ENCODE measurements around the gene BSG.

The BSG gene

DNA sequence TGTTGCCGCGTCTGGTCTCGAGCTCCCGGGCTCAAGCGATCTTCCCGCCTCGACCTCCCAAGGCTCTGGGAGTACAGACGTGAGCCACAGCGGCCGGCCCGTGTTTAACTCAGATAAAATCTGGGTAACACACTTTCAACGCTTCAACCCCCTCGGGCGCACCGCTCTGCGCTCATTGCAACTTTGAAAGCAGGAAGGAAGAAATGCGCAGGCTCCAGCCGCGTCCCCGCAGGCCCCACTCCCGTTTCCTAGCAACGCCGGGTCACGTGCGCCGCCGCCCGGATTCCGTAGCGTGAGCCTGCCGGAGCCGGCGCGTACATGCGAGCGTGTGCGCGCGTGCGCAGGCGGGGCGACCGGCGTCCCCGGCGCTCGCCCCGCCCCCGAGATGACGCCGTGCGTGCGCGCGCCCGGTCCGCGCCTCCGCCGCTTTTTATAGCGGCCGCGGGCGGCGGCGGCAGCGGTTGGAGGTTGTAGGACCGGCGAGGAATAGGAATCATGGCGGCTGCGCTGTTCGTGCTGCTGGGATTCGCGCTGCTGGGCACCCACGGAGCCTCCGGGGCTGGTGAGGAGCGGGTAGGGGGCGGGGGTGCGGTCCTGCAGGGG, at the start of gene BSG:
Gene BSG (plus strand): TSS at position 457 of the 603 bp plus-strand sequence. CDS start 39 bp downstream, at position 496.
- peak; percentile 98 for DNase-seq (ENCODE audit: low read depth)

DNA sequence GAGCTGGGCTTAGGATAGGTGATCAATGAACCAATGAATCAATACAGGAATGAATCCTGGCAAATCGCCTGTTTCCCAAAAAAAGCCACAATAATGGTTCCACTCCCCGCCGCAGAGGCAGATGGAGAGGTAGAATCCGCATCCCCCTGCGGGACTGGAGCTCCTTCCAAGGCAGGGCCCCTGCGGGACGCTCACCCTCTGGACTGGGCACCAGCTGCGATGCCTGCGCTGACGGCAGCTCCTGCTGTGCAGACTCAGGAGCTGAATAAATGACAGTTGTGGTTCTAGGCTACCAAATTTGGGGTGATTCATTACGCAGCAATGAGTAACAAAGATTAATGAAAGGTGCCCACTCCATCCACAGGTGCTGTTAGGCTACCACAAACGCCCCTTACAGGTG, 49.7 kb upstream of the BSG start:
- DNase-seq (ENCODE audit: low read depth) = no peak

DNA sequence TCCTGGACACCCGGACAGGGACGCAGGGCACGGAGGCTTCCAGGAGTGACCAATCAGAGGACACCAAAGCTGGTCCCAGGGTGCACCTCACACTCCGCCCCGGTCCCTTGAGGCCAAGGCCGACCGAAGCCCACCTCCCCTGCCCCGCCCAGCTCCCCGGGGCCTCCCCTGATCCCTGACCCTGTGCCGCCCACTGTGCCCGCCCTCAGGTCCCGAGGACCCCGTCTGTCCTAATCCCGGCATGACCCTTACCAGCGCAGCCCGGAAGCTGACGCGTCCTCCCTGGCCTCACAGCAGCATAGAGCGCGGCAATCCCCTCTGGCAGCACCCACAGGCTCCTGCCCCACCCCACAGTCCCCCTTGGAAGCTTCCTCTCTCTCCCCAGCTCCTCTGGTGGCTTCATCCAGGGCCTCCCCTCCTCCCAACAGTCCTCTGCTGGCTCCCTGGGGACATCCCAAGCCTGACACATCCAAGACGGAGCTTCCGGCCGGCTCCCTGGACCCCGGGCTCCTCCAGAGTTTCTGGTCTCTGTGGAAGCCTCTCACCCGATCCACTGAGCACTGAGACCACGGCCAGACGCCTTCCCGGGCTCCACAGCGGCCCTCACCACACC, 48.2 kb upstream of the BSG start:
- DNase-seq (ENCODE audit: low read depth) = peak; percentile 30

DNA sequence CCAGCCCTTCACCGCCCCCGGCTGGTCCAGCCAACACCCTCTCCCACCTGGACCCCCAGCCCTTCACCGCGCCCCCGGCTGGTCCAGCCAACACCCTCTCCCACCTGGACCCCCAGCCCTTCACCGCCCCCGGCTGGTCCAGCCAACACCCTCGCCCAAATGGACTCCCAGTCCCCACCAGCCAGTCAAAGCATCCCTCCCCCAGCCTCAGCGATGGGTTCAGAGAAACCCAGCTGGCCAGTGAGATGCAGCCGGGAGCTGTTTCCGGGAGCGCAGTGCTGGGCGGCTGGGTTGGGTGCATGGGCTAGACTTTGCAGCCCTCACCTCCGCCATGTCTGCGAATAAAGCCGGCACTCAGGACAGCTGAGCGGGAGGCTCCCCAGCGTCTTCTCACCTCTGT, 47.4 kb upstream of the BSG start:
- no peak for DNase-seq (ENCODE audit: low read depth)

DNA sequence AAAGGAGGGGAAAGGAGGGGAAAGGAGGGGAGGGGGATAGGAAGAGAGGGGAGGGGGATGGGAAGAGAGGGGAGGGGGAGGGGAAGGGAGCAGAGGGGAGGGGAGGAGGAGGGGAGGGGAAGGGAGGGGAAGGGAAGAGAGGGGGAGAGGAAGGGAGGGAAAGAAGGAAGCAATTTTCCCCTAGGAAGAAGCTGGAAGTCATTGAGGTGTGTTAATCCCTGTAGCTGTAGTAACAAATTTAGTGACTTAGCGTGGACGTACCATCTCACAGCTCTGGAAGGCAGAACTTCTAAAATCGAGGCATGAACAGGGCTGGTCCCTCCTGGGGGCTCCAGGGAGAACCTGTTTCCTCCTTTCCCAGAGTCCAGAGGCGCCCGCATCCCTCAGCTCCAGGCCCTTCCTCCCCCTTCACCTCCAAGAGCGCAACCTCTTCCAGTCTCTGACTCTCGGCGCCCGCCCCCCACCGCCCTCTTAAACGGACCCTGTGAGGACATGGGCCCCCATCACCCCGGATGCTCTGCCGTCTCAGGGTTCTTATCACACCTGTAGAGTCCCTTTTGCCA, 46.5 kb upstream of the BSG start:
- DNase-seq (ENCODE audit: low read depth) = no peak

DNA sequence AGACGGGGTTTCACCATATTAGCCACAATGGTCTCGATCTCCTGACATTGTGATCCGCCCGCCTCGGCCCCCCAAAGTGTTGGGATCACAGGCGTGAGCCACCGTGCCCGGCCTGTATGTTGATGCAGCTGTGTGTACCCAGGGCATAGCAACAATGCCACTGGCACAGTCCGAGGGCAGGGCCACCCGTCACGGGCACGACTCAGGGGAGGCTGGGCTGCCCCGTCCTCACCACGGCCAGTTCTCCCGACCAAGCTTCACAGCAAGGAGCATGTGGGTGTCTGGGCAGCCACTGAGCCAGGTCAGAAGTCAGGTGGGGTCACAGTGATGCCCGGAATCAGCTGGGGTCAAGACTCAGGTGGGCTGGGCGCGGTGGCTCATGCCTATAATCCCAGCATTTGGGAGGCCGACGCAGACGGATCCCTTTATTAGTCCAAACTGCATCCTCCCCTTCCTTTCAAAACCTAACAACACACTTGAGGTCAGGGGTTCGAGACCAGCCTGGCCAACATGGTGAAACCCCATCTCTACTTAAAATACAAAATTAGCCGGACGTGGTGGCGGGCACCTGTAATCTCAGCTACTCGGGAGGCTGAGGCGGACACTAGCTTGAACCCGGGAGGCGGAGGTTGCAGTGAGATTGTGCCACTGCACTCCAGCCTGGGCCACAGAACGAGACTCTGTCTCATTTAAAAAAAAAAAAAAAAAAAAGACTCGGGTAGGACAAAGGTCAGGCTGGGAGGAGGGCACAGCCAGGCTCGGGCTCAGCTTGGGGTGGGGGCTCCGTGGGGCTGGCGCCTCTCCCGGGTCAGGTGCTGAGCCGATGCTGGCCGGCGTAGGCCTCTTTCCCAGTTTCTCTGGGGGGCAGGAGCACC, 42.0 kb upstream of the BSG start:
- DNase-seq (ENCODE audit: low read depth) = no peak

DNA sequence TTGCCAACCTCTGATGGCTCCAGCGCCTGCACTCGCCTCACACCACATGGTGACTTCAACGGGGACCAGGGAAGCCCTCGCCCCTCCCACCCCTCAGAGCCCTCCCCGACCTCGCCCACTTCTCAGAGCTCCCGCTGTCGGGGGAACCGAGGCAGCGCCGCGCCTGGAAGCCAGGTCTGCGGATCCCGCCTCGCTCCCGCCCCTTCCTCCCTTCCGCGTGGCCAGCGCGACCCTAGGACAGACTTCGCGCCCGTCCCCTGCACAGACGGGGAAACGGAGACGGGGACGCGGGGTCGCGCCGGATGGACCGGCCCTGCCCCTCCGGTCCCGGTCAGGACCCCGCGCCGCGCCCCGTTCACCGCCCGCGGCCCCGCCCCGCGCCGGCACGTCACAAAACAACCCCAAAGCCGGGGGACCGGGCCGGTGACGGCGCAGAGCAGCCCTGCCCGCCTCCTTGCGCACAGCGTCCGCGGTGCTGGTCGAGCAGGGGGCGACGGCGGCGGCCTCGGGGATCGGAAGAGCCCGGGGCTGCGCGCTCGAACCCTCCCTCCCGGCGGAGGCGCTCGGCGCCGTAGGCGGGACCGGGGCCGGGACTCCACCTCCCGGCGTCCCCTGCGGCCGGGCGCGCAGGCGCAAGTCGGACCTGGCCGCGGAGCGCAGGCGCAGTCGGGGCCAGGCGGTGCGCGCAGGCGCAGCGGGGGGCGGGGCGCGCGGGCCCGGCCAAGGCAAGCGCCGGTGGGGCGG, 41.2 kb upstream of the BSG start:
- peak; percentile 82 for DNase-seq (ENCODE audit: low read depth)

DNA sequence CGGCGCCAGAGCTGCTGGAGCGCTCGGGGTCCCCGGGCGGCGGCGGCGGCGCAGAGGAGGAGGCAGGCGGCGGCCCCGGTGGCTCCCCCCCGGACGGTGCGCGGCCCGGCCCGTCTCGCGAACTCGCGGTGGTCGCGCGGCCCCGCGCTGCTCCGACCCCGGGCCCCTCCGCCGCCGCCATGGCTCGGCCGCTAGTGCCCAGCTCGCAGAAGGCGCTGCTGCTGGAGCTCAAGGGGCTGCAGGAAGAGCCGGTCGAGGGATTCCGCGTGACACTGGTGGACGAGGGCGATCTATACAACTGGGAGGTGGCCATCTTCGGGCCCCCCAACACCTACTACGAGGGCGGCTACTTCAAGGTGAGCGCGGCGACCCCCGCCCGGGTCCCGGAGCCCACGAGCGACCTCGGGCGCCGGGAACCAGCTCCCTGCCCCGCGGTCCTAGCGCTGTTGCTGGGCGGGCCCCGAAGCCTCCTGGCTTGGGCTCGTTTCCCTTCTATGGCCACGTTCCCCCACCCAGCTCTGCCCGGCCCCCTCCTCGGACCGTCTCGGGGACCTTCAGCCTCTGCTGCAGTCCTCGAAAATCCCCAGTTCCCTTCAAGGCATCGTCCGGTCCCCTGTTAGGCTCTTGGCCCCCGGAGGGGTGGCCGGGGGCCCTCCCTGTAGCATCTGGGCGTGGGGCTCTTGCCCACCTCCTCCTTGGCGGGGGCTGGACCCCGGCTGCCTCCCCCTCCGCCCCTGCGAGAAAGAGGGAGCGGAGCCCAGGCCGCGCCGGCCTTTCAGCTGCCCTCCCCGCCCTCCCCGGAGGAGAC, 40.4 kb upstream of the BSG start, which contains the start of gene CDC34:
Gene CDC34 (plus strand): TSS at position 8 of the 808 bp plus-strand sequence. CDS start 172 bp downstream, at position 180.
- DNase-seq (ENCODE audit: low read depth) = no peak

DNA sequence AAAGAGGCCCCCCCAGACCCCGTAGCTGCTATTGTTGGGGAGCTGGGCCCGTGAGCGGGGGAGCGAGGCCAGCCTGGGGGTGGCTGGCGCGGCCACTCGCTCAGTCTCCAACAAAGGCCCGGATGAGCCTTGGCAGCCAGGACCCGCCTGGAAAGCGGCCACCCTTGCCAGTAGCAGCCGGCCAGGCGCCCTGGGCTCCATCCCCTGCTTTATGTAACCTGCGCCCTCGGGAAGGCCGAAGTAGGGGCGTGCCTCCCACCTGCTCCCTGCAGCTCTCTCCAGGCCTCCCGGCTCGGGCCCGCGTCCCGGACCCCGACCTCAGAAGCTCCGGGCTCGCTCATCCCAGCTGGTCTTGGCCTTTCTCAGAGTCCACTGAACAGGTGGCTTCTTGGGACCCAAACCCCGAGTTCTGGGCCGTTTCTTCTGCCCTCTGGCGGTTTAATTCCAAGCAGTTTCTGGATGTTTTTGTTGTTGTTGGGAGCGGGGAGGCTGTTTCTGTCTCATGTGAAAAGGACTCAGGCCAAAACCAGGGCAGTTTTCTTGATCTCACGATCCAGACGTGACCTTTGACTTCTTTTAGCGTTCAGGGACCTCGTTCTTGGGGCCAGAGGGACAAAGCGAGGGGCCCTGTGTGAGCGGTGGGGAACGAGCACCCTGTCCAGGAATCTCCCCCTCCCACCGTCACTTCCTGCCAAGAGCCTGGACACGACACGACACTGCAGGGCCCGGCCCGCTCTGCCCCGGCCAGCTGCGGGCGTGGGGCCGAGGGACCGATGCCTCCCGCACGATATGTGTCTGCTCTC, 39.6 kb upstream of the BSG start:
- peak; percentile 74 for DNase-seq (ENCODE audit: low read depth)

DNA sequence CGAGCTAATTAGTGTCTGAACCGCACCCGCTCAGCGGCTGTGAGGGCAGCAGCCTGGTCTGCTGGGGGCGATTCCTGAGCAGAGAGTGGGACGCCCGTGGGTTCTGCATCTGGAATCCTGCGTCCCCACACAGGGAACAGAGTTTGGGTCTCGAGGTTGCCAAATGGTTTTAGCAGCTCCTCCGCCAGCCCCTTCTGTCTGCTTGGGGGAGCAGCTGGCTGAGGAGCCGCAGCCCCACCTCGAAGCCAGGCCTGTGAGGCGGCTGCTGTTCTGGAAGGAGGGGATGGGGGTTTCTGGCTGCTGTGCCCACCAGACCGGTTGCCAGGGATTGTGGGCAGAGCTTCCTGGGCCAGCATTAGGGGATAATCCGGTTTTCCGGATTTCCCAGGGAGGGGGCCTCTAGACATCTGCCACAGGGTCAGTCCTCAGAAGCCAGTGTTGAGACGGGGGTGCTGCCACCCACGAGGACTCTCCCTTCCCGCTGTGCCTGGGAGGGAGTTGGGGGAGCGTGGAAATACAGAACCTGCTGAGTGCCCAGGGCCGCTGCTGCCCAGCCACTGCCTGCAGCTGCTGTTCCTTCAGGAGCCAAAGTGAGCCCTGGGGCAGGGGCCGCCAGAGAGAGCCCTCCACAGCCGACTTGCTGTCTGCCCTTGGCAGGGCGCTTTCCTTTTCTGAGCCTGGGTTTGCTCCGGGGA, 38.9 kb upstream of the BSG start:
- peak; percentile 20 for DNase-seq (ENCODE audit: low read depth)

DNA sequence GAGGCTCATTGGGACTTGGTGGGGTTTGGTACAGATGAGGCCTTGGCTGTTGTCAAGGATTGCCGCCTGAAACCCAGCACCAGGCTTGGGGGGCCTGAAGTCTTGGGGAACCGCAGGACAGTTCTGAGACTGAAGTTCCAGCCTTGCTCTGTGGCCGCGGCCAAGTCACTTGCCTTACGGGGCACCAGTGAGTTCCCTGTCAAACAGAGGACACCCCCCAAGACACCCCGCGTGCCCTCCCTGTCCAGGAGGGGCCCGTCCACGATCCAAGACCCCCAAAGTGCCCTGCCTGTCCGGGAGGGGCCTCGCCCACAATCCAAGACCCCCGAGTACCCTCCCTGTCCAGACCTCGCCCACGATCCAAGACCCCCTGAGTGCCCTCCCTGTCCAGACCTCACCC, 38.3 kb upstream of the BSG start:
- no peak for DNase-seq (ENCODE audit: low read depth)

DNA sequence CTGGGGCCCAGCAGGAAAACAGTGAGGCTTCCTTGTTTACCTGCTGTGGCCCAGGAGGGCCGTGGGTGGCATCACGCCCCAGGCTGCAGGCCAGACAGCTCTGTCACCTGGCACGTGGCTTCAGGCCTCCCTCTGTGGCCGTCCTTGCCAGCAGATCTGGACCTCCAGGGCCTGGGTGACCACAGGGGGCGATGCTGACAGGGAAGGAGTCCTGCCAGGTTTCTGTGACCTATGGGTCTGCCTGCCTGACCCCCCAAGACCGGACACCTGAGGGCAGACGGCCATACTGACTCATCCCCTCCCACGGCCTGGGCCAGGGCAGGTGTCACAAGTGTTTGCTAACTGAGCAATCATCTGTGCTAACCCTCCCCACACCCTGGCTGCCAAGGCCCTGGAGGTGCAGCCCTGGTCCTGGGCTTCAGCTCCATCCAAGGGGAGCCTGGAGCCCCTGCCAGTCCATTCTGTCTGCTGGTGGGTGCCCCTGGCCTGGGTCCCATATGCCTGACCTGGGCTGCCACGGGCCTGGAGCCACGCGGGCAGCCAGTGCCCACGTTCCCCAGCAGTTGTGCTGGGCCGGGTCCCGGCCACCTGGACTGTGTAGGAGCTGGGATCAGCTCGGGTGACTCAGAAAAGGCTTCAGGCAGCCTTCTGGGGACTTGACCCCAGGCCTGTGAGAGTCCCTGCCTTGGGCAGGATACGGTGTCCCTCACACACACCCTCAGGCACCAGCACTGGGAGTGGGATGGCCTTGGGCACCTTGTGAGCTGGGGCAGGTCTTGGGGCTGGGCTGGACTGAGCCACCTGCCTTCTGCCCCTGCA, 37.2 kb upstream of the BSG start:
- DNase-seq (ENCODE audit: low read depth) = no peak

DNA sequence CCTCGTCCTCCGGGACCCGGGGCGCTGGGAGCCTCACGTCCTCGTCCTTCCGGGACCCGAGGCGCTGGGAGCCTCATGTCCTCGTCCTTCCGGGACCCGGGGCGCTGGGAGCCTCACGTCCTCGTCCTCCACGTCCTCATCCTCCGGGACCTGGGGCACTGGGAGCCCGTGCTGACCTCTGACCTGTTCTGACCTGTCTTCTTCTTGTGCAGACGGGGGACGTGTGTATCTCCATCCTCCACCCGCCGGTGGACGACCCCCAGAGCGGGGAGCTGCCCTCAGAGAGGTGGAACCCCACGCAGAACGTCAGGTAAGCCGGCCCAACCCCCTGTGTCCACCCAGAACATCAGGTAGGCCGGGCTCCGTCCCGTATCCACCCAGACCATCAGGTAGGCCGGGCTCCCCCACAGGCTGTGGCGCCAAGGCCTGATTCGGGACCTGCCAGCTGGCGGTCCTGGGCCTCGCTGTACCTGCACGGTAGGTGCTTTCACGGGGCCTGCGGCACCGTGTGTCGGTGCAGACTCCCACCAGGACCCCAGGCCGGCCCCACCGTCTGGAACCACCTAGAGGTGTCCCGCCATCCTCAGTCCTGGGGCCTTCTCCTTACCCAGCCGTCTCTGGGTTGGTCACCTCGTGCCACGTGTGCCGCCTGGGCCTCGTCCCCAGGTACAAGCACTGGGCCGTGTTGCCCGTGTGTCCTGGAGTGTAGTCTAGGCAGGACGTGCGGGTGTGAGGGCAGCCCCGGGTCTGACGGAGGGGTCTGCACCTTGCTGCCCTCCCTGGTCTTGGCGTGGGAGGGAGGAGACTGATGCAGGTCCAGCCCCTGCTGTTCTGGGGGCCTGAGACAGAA, 36.1 kb upstream of the BSG start:
- DNase-seq (ENCODE audit: low read depth) = no peak

DNA sequence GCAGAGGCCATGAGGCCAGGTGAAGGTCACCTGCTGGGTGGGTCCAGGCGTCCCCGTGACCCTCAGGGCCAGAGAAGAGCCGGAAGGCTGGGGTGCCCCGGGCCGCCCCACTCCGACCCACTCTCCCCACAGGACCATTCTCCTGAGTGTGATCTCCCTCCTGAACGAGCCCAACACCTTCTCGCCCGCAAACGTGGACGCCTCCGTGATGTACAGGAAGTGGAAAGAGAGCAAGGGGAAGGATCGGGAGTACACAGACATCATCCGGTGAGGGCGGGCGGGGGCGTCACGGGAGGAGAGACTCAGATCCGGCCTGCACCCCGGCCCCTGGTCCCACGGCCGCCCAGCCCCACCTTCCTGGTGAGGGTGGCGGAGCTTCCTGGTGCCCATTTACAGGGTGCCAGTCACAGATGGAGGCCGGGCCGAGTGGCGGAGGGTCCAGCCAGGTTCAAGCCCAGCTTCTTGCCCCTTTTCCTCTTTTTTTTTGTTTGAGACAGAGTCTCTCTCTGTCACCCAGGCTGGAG, 35.5 kb upstream of the BSG start:
- no peak for DNase-seq (ENCODE audit: low read depth)

DNA sequence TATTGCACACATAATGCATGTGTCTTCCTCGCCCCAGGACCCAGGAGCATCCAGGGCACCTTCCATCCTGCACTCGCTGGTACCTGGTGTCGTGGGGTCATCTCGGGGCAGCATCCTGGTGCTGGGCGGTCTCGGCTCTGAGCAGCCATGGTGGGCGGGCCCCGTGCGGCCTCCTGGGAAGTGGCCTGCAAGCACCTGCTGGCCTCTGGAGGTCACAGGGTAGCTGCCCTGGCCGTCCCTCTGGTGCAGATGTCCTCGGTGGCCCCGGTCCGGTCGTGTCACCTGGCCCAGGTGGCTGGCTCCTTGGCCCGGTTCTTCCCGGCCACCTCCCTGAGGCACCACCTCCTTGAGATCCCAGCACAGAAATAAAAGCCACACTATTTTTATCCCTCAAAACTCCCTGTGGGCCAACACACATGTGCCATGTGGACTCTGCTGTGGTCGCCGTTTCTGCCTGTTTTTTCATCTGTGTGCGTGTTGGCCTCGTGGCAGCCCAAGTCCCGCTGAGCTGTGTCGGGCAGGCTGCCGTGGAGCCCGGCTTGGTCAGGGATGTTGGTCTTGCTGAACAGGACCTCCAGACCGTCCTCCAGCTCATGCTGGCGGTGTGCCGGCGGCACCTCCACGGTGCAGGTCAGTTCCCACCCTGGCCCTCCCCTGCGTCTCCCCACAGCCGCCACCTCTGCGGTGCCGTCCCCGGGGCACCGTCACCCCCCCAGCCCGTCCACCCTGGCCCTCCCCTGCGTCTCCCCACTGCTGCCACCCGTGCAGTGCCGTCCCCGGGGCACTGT, 33.6 kb upstream of the BSG start:
- DNase-seq (ENCODE audit: low read depth) = no peak

DNA sequence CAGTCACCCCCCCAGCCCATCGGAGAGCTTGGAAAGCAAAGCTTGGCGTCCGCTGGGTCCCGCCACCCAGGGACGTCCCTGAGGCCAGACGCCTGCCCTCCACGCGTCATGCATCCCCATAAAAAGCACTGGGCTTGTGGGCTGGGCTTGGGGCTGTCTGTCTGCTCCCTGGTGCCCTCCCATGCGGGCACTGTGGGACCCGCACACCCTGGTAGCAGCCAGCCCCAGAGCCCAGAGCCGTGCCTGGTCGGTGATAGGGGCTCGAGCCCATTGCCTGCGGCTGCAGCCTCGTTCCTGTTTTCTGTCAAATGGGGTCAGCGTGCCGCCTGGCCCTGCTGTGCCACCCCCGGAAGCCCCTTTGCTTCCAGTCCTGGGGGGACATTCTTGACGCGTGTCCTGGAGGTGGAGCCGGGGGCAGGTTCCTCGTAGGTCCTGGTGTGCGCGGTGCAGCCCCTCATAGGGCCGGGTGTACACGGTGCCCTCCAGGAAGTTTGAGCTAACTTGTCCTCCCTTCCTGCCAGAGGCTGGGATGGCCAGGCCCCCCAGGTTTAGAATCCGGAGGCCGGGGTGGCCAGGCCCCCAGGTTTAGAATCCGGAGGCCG, 32.9 kb upstream of the BSG start:
- no peak for DNase-seq (ENCODE audit: low read depth)

Data from EH (cell line).